Fibroblast of pulmonary artery (primary cell): Measurements from ENCODE around the gene SLC7A9.

Experiments used
- DNase-seq: peaks from one replicate; pipeline ENCODE4 v3.0.0-alpha.2; 2010; ENCODE audit warnings: low read depth
- H3K4me3 ChIP-seq: replicated peaks from 2 replicates; pipeline ENCODE4 v1.5.1; 2011; ENCODE audit warnings: low read depth, mild to moderate bottlenecking, control low read depth, low read length, moderate library complexity
- CTCF ChIP-seq: IDR thresholded peaks from 2 replicates; pipeline ENCODE4 v1.5.1; 2011; ENCODE audit warnings: mild to moderate bottlenecking, control low read depth, low read length, inconsistent platforms; ENCODE audit errors: missing control alignments

SLC7A9 gene

GRCh38 chr19:32828643-32829344, 40.8 kb downstream of the SLC7A9 start:
- DNase-seq, result no peak
- TF ChIP-seq CTCF, result no peak
- H3K4me3 ChIP-seq, result no peak overlapping the region

GRCh38 chr19:32828139-32828538, 41.4 kb downstream of the SLC7A9 start:
- no peak for TF ChIP-seq CTCF
- DNase-seq, result no peak

GRCh38 chr19:32824916-32825608, 44.5 kb downstream of the SLC7A9 start:
- no peak overlapping the region for H3K4me3 ChIP-seq
- TF ChIP-seq CTCF, result no peak

More at GRCh38 chr19:32828139-32828538, 41.4 kb downstream of the SLC7A9 start:
- H3K4me3 ChIP-seq, result no peak overlapping the region

GRCh38 chr19:32824191-32824751, 45.3 kb downstream of the SLC7A9 start:
- no peak for TF ChIP-seq CTCF
- DNase-seq, result no peak
- H3K4me3 ChIP-seq, result no peak overlapping the region

More at GRCh38 chr19:32824916-32825608, 44.5 kb downstream of the SLC7A9 start:
- DNase-seq, result no peak

- no peak for TF ChIP-seq CTCF
- H3K4me3 ChIP-seq, result no peak overlapping the region
- DNase-seq, result no peak
These were observed 45.8 kb downstream of the SLC7A9 start for GRCh38 chr19:32823747-32824102.

GRCh38 chr19:32822916-32823746, 46.4 kb downstream of the SLC7A9 start:
- no peak overlapping the region for H3K4me3 ChIP-seq
- no peak for TF ChIP-seq CTCF
- DNase-seq, result no peak
